Astrocyte of the cerebellum (primary cell): ENCODE results near the gene RAB3IL1.
"Not testable (repeated sequence)": the region's sequence is repeated elsewhere in the genome, so short reads cannot be mapped to it uniquely, and the experiment has no call there.

Experiments
- DNase-seq: peaks from one replicate; pipeline ENCODE4 v3.0.0-alpha.2; 2011; ENCODE audit warnings: low read depth
- H3K4me3 ChIP-seq: 2 replicates; pipeline ENCODE4 v1.5.1; 2011; ENCODE audit warnings: mild to moderate bottlenecking, low read depth, low read length, moderate library complexity
- CTCF ChIP-seq: IDR thresholded peaks from 2 replicates; pipeline ENCODE4 v1.5.1; 2012; ENCODE audit warnings: low read length, low read depth, moderate library complexity, mild to moderate bottlenecking; ENCODE audit errors: missing control alignments
- in situ Hi-C: cut with HindIII; loops from 2 replicates; pipeline ENCODE4 v1.10.0; 2017; ENCODE audit warnings: low sequenced_read_pairs

RAB3IL1 gene

GRCh38 chr11:61917334-61918109, at the start of gene RAB3IL1:
Gene RAB3IL1, minus strand, starts transcription at chr11:61917566. Its CDS starts 199 bp downstream, at chr11:61917367.
- peak within 1 kb of the TSS; percentile 45 for H3K4me3 ChIP-seq
- in situ Hi-C loops = no loop called here
- no peak for TF ChIP-seq CTCF
- no peak for DNase-seq

GRCh38 chr11:61966734-61967115, 49.4 kb upstream of the RAB3IL1 start:
- in situ Hi-C loops = no loop called here
- no peak for TF ChIP-seq CTCF
- DNase-seq = no peak

GRCh38 chr11:61964666-61965271, 47.4 kb upstream of the RAB3IL1 start:
- peak overlapping the region; percentile 97 for H3K4me3 ChIP-seq
- DNase-seq, in situ Hi-C loops: not testable (repeated sequence)

More at GRCh38 chr11:61966734-61967115, 49.4 kb upstream of the RAB3IL1 start:
- peak overlapping the region; percentile 97 for H3K4me3 ChIP-seq

GRCh38 chr11:61964058-61964665, 46.8 kb upstream of the RAB3IL1 start:
- DNase-seq = no peak
- no peak for TF ChIP-seq CTCF
- in situ Hi-C loops = no loop called here
- H3K4me3 ChIP-seq = no peak overlapping the region

GRCh38 chr11:61963282-61964057, 46.1 kb upstream of the RAB3IL1 start:
- no peak overlapping the region for H3K4me3 ChIP-seq

GRCh38 chr11:61963016-61963281, 45.6 kb upstream of the RAB3IL1 start:
- DNase-seq = no peak
- in situ Hi-C loops = no loop called here
- H3K4me3 ChIP-seq = no peak overlapping the region
- TF ChIP-seq CTCF = no peak

More at GRCh38 chr11:61963282-61964057, 46.1 kb upstream of the RAB3IL1 start:
- in situ Hi-C loops = no loop called here
- TF ChIP-seq CTCF = no peak
- DNase-seq = no peak
